ENCODE data around the gene RHOT2. TPM values are rescaled to one million over a fixed set of nuclear protein-coding genes. Genes with fewer than 3 reads are reported as not detected.

Gene RHOT2
- total and polyA plus RNA-seq, 2 of the 8 experiments (the other 6 are each of a cell fraction or from before 2014, with no cell fraction given) = 149 to 194 TPM

GRCh38 chr16:711548-712320 is 43.8 kb downstream of the RHOT2 start (continued):
- TF ChIP-seq ZNF274 (IDR thresholded peaks at IDR 0.05; ENCODE audit: borderline replicate concordance, extremely low read depth, low read length) = no peak

Data from H1 (cell line).